ENCODE results near the gene LRP5. TPM values are rescaled to one million over a fixed set of nuclear protein-coding genes. Genes with fewer than 3 reads are reported as not detected.

Gene LRP5
- total RNA-seq, 2 donors from 2014 or later = 48.3 to 57.1 TPM

- no peaks in the 10 kb centered on the region for H3K9me3 ChIP-seq
- H3K36me3 ChIP-seq = no peaks in the 10 kb centered on the region
- DNase-seq (ENCODE audit: low spot score) = no peak
- H3K4me3 ChIP-seq = no peak overlapping the region
- no peak overlapping the region for H3K27ac ChIP-seq
- intact Hi-C loops (cut with DNase I) = no loop called here
- peaks cover 5% of the 10 kb centered on the region for H3K4me1 ChIP-seq (replicated peaks)
- WGBS = 82% methylated on average over 15 of the region's 15 CpGs
- TF ChIP-seq POLR2A (IDR thresholded peaks at IDR 0.05) (no peak), CTCF (IDR thresholded peaks at IDR 0.05) (no peak), POLR2AphosphoS5 (IDR thresholded peaks at IDR 0.05) (no peak)
- H3K27me3 ChIP-seq (replicated peaks; ENCODE audit: insufficient read depth) = no peaks in the 10 kb centered on the region
Observed at GRCh38 chr11:68349461-68350249, 37.3 kb downstream of the LRP5 start.

- TF ChIP-seq CTCF (IDR thresholded peaks at IDR 0.05) = no peak
- no peak for TF ChIP-seq POLR2AphosphoS5 (IDR thresholded peaks at IDR 0.05)
- TF ChIP-seq POLR2A (IDR thresholded peaks at IDR 0.05) = no peak
- Histone ChIP-seq H3K36me3 (no peaks in the 10 kb centered on the region), H3K4me1 (replicated peaks) (peaks cover 12% of the 10 kb centered on the region), H3K9me3 (no peaks in the 10 kb centered on the region), H3K27me3 (replicated peaks; ENCODE audit: insufficient read depth) (no peaks in the 10 kb centered on the region), H3K27ac (no peak overlapping the region), H3K4me3 (no peak overlapping the region)
- no peak for DNase-seq (ENCODE audit: low spot score)
- 89% methylated on average over 28 of the region's 28 CpGs for WGBS
- intact Hi-C loops (cut with DNase I) = no loop called here
Observed at GRCh38 chr11:68350759-68351449, 38.5 kb downstream of the LRP5 start.

GRCh38 chr11:68351450-68352275 is 39.3 kb downstream of the LRP5 start:
- WGBS = 87% methylated on average over 32 of the region's 32 CpGs
- Histone ChIP-seq H3K36me3 (no peaks in the 10 kb centered on the region), H3K27me3 (replicated peaks; ENCODE audit: insufficient read depth) (no peaks in the 10 kb centered on the region), H3K9me3 (no peaks in the 10 kb centered on the region), H3K4me3 (no peak overlapping the region), H3K4me1 (replicated peaks) (peaks cover 9% of the 10 kb centered on the region), H3K27ac (peak overlapping the region; percentile 0 to 74)
- intact Hi-C loops (cut with DNase I) = loop anchor here (2.0 kb wide), 1 partner anchor 39 kb away; the partner anchor contains the start of gene LRP5
- DNase-seq (ENCODE audit: low spot score) = no peak
- no peak for TF ChIP-seq POLR2A (IDR thresholded peaks at IDR 0.05)
- no peak for TF ChIP-seq POLR2AphosphoS5 (IDR thresholded peaks at IDR 0.05)
- peak in 1 of 4 experiments; percentile 9 for TF ChIP-seq CTCF (IDR thresholded peaks at IDR 0.05)

- intact Hi-C loops (cut with DNase I) = loop anchor here (2.0 kb wide), 1 partner anchor 40 kb away; the partner anchor contains the start of gene LRP5
- DNase-seq (ENCODE audit: low spot score) = no peak
- Histone ChIP-seq H3K9me3 (no peaks in the 10 kb centered on the region), H3K36me3 (no peaks in the 10 kb centered on the region), H3K27ac (peak overlapping the region; percentile 74 to 83), H3K27me3 (replicated peaks; ENCODE audit: insufficient read depth) (no peaks in the 10 kb centered on the region), H3K4me1 (replicated peaks) (peaks cover 9% of the 10 kb centered on the region), H3K4me3 (no peak overlapping the region)
- TF ChIP-seq POLR2A (IDR thresholded peaks at IDR 0.05) = no peak
- no peak for TF ChIP-seq POLR2AphosphoS5 (IDR thresholded peaks at IDR 0.05)
- TF ChIP-seq CTCF (IDR thresholded peaks at IDR 0.05) = no peak
- WGBS = 89% methylated on average over 4 of the region's 4 CpGs
Observed at GRCh38 chr11:68352591-68352990, 40.2 kb downstream of the LRP5 start.
